ENCODE results near the gene SNX9.

GRCh38 chr6:157814883-157815282, 8.2 kb upstream of the SNX9 start:
- TF ChIP-seq, protein P1, sequence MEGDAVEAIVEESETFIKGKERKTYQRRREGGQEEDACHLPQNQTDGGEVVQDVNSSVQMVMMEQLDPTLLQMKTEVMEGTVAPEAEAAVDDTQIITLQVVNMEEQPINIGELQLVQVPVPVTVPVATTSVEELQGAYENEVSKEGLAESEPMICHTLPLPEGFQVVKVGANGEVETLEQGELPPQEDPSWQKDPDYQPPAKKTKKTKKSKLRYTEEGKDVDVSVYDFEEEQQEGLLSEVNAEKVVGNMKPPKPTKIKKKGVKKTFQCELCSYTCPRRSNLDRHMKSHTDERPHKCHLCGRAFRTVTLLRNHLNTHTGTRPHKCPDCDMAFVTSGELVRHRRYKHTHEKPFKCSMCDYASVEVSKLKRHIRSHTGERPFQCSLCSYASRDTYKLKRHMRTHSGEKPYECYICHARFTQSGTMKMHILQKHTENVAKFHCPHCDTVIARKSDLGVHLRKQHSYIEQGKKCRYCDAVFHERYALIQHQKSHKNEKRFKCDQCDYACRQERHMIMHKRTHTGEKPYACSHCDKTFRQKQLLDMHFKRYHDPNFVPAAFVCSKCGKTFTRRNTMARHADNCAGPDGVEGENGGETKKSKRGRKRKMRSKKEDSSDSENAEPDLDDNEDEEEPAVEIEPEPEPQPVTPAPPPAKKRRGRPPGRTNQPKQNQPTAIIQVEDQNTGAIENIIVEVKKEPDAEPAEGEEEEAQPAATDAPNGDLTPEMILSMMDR (conservative IDR thresholded peaks at IDR 0.05; ENCODE audit: low read length) = no peak
- TF ChIP-seq EZH2phosphoT487 (IDR thresholded peaks at IDR 0.05; ENCODE audit: borderline replicate concordance) = no peak
